ENCODE data around the gene TMEM169. TPM values are rescaled to one million over a fixed set of nuclear protein-coding genes. Genes with fewer than 3 reads are reported as not detected.

TMEM169 gene
- total and polyA plus RNA-seq, 10 of the 15 experiments (the other 5 are each of a cell fraction or from before 2014, with no cell fraction given), result 0.23 to 3.2 (median 2.3) TPM

- H3K9me3 ChIP-seq (replicated peaks; ENCODE audit: control insufficient read depth, insufficient read depth, low read length), result no peaks in the 10 kb centered on the region
- no peak overlapping the region for H3K4me2 ChIP-seq (ENCODE audit: control insufficient read depth, insufficient read depth)
- no peaks in the 10 kb centered on the region for H3K36me3 ChIP-seq (ENCODE audit: control insufficient read depth in 2 of 2, insufficient read depth in 2 of 2, low read length in 1 of 2)
- no peak for ATAC-seq
- BruUV-seq (replicated peaks), result no TSS peak
- no peaks in the 10 kb centered on the region for H4K20me1 ChIP-seq (ENCODE audit: control insufficient read depth, insufficient read depth)
- no peak for TF ChIP-seq MAX (IDR thresholded peaks at IDR 0.05; ENCODE audit: low read depth, low read length)
- no peak for TF ChIP-seq HDAC2 (IDR thresholded peaks at IDR 0.05)
- no peak for TF ChIP-seq BRCA1 (IDR thresholded peaks at IDR 0.05; ENCODE audit: low read depth, low read length)
- TF ChIP-seq SREBF2 (IDR thresholded peaks at IDR 0.05; ENCODE audit: low read length), result no peak
- TF ChIP-seq SMAD5 (IDR thresholded peaks at IDR 0.05; ENCODE audit: low read depth), result no peak
- TF ChIP-seq CEBPB (IDR thresholded peaks at IDR 0.05; ENCODE audit: borderline replicate concordance in 1 of 2, low read depth in 2 of 2, low read length in 2 of 2), result no peak
- TF ChIP-seq ZNF384 (IDR thresholded peaks at IDR 0.05; ENCODE audit: borderline replicate concordance, low read depth, low read length), result no peak
- no peak for TF ChIP-seq MXI1 (IDR thresholded peaks at IDR 0.05; ENCODE audit: low read depth, low read length)
- no peak for TF ChIP-seq ZBTB40 (IDR thresholded peaks at IDR 0.05; ENCODE audit: borderline replicate concordance)
- TF ChIP-seq CUX1 (IDR thresholded peaks at IDR 0.05; ENCODE audit: insufficient replicate concordance, low read depth, low read length), result no peak
- no peak for TF ChIP-seq POLR2A (IDR thresholded peaks at IDR 0.05; ENCODE audit: low read depth, low read length)
- RAD21 ChIA-PET (ENCODE audit: unreplicated experiment), result no interaction called here
- no peaks in the 10 kb centered on the region for H3K79me2 ChIP-seq (ENCODE audit: control insufficient read depth, insufficient read depth, low read length)
- no peak for DNase-seq (ENCODE audit: low read depth, low spot score)
- CTCF ChIA-PET, result interaction anchor here (1.2 to 8.1 kb wide), 4 partner anchors 9 to 63 kb away, joined by 4 to 57 read pairs (median 5); no protein-coding TSS in a partner anchor
- in situ Hi-C loops (cut with MboI) (no loop called here), intact Hi-C loops (cut with micrococcal nuclease; ENCODE audit: unreplicated experiment) (no loop called here)
- no peak overlapping the region for H3K9ac ChIP-seq (ENCODE audit: control insufficient read depth, insufficient read depth, low read length)
- no peak overlapping the region for H3K27ac ChIP-seq (ENCODE audit: control insufficient read depth, insufficient read depth)
- H3K4me3 ChIP-seq, result no peak overlapping the region
- POLR2A ChIA-PET, result interaction anchor here (0.7 kb wide), 1 partner anchor 477 kb away, joined by 4 read pairs; no protein-coding TSS in a partner anchor
- no peak overlapping the region for H2AFZ ChIP-seq (ENCODE audit: control insufficient read depth, low read depth, low read length)
- SMC1A ChIA-PET (ENCODE audit: uncharacterized antibody, unreplicated experiment), result interaction anchor here (1.1 to 1.8 kb wide), 5 partner anchors 10 to 63 kb away, joined by 3 to 5 read pairs (median 3); no protein-coding TSS in a partner anchor
- 96% methylated on average over 3 of the region's 3 CpGs for WGBS (ENCODE audit: insufficient coverage, insufficient replicate concordance, low lambda C conversion rate, missing lambda C conversion rate)
- FAIRE-seq, result no peak
- H3K4me1 ChIP-seq (ENCODE audit: control insufficient read depth, insufficient read depth, low read length), result peaks cover 7% of the 10 kb centered on the region
- H3K27me3 ChIP-seq (replicated peaks in 1 of 2; ENCODE audit: control insufficient read depth in 2 of 2, insufficient read depth in 2 of 2, low read length in 1 of 2), result no peaks in the 10 kb centered on the region
Measured at GRCh38 chr2:216051350-216051749, 30.4 kb upstream of the TMEM169 start.
